GM12801 (cell line): ENCODE results near the gene LRP1B.

ENCODE experiments used
- CTCF ChIP-seq: IDR thresholded peaks from one replicate; pipeline ENCODE4 v1.5.1; 2011; ENCODE audit warnings: control low read depth; ENCODE audit not compliant: insufficient read length; ENCODE audit errors: extremely low read depth

The LRP1B gene

GRCh38 chr2:140759426-140760156 lies 1371.2 kb downstream of the LRP1B start:
- TF ChIP-seq CTCF = no peak

GRCh38 chr2:140747665-140748064 lies 1383.2 kb downstream of the LRP1B start:
- TF ChIP-seq CTCF = no peak

- no peak for TF ChIP-seq CTCF
Measured at GRCh38 chr2:140747090-140747489, 1383.7 kb downstream of the LRP1B start.

- TF ChIP-seq CTCF = no peak
Measured at GRCh38 chr2:140744379-140744778, 1386.4 kb downstream of the LRP1B start.

- TF ChIP-seq CTCF = no peak
Measured at GRCh38 chr2:140737006-140737405, 1393.8 kb downstream of the LRP1B start.

GRCh38 chr2:140734992-140735391 lies 1395.8 kb downstream of the LRP1B start:
- TF ChIP-seq CTCF = no peak

- TF ChIP-seq CTCF = no peak
Measured at GRCh38 chr2:140718999-140719398, 1411.8 kb downstream of the LRP1B start.

GRCh38 chr2:140717481-140717880 lies 1413.3 kb downstream of the LRP1B start:
- TF ChIP-seq CTCF = no peak
